ENCODE data around the gene NUMA1.
A peak's percentile ranks its signal among the peaks of the same experiment; 100 is the strongest.

Gene NUMA1

GRCh38 chr11:71977743-71978418, 102.5 kb downstream of the NUMA1 start:
- TF ChIP-seq FOXP2 (optimal IDR thresholded peaks at IDR 0.05; ENCODE audit: control extremely low read depth, extremely low read length, insufficient read depth): no peak
- TF ChIP-seq EZH2 (IDR thresholded peaks at IDR 0.05): no peak
- TF ChIP-seq POLR2AphosphoS5 (IDR thresholded peaks at IDR 0.05; ENCODE audit: borderline replicate concordance, low read depth, low read length): no peak
- H3K9ac ChIP-seq (ENCODE audit: insufficient read length): no peak overlapping the region
- peaks cover 12% of the 10 kb centered on the region; the same call in 1 of the 2 replicates for H3K36me3 ChIP-seq (ENCODE audit: insufficient read depth, low read length)
- no peaks in the 10 kb centered on the region for H3K9me3 ChIP-seq (ENCODE audit: low read depth, low read length)
- DNase-seq (ENCODE audit: low read depth, low spot score): peak; percentile 28
- no peak overlapping the region for H3K4me3 ChIP-seq
- H3K27ac ChIP-seq: no peak overlapping the region

GRCh38 chr11:71977090-71977489, 103.3 kb downstream of the NUMA1 start:
- TF ChIP-seq POLR2AphosphoS5 (IDR thresholded peaks at IDR 0.05; ENCODE audit: borderline replicate concordance, low read depth, low read length): no peak
- TF ChIP-seq EZH2 (IDR thresholded peaks at IDR 0.05): no peak
- no peak for TF ChIP-seq FOXP2 (optimal IDR thresholded peaks at IDR 0.05; ENCODE audit: control extremely low read depth, extremely low read length, insufficient read depth)
- peaks cover 12% of the 10 kb centered on the region; the same call in 1 of the 2 replicates for H3K36me3 ChIP-seq (ENCODE audit: insufficient read depth, low read length)

GRCh38 chr11:71976551-71976950, 103.8 kb downstream of the NUMA1 start:
- H3K4me3 ChIP-seq: no peak overlapping the region
- DNase-seq (ENCODE audit: low read depth, low spot score): no peak
- no peak overlapping the region for H3K27ac ChIP-seq
- H3K9me3 ChIP-seq (ENCODE audit: low read depth, low read length): no peaks in the 10 kb centered on the region
- H3K9ac ChIP-seq (ENCODE audit: insufficient read length): no peak overlapping the region
- peaks cover 15% of the 10 kb centered on the region for H3K36me3 ChIP-seq (ENCODE audit: insufficient read depth, low read length)
- TF ChIP-seq FOXP2 (optimal IDR thresholded peaks at IDR 0.05; ENCODE audit: control extremely low read depth, extremely low read length, insufficient read depth) (no peak), EZH2 (IDR thresholded peaks at IDR 0.05) (no peak), POLR2AphosphoS5 (IDR thresholded peaks at IDR 0.05; ENCODE audit: borderline replicate concordance, low read depth, low read length) (no peak)

More at GRCh38 chr11:71977090-71977489, 103.3 kb downstream of the NUMA1 start:
- H3K4me3 ChIP-seq: no peak overlapping the region
- H3K27ac ChIP-seq: no peak overlapping the region
- DNase-seq (ENCODE audit: low read depth, low spot score): no peak
- no peaks in the 10 kb centered on the region for H3K9me3 ChIP-seq (ENCODE audit: low read depth, low read length)
- H3K9ac ChIP-seq (ENCODE audit: insufficient read length): no peak overlapping the region

- TF ChIP-seq POLR2AphosphoS5 (IDR thresholded peaks at IDR 0.05; ENCODE audit: borderline replicate concordance, low read depth, low read length) (no peak), FOXP2 (optimal IDR thresholded peaks at IDR 0.05; ENCODE audit: control extremely low read depth, extremely low read length, insufficient read depth) (no peak), EZH2 (IDR thresholded peaks at IDR 0.05) (no peak)
- H3K36me3 ChIP-seq (ENCODE audit: insufficient read depth, low read length): peaks cover 28% of the 10 kb centered on the region
- no peak overlapping the region for H3K27ac ChIP-seq
- DNase-seq (ENCODE audit: low read depth, low spot score): no peak
- H3K4me3 ChIP-seq: no peak overlapping the region
- no peaks in the 10 kb centered on the region for H3K9me3 ChIP-seq (ENCODE audit: low read depth, low read length)
- no peak overlapping the region for H3K9ac ChIP-seq (ENCODE audit: insufficient read length)
Measured at GRCh38 chr11:71971680-71972079, 108.7 kb downstream of the NUMA1 start.

- TF ChIP-seq POLR2AphosphoS5 (IDR thresholded peaks at IDR 0.05; ENCODE audit: borderline replicate concordance, low read depth, low read length) (no peak), EZH2 (IDR thresholded peaks at IDR 0.05) (no peak), FOXP2 (optimal IDR thresholded peaks at IDR 0.05; ENCODE audit: control extremely low read depth, extremely low read length, insufficient read depth) (no peak)
- H3K9ac ChIP-seq (ENCODE audit: insufficient read length): no peak overlapping the region
- no peak overlapping the region for H3K4me3 ChIP-seq
- peaks cover 41% of the 10 kb centered on the region for H3K36me3 ChIP-seq (ENCODE audit: insufficient read depth, low read length)
- DNase-seq (ENCODE audit: low read depth, low spot score): no peak
- no peak overlapping the region for H3K27ac ChIP-seq
- no peaks in the 10 kb centered on the region for H3K9me3 ChIP-seq (ENCODE audit: low read depth, low read length)
Measured at GRCh38 chr11:71964641-71965040, 115.7 kb downstream of the NUMA1 start.

- peaks cover 37% of the 10 kb centered on the region for H3K36me3 ChIP-seq (ENCODE audit: insufficient read depth, low read length)
- H3K27ac ChIP-seq: no peak overlapping the region
- TF ChIP-seq FOXP2 (optimal IDR thresholded peaks at IDR 0.05; ENCODE audit: control extremely low read depth, extremely low read length, insufficient read depth) (no peak), EZH2 (IDR thresholded peaks at IDR 0.05) (no peak), POLR2AphosphoS5 (IDR thresholded peaks at IDR 0.05; ENCODE audit: borderline replicate concordance, low read depth, low read length) (no peak)
Measured at GRCh38 chr11:71963468-71963867, 116.9 kb downstream of the NUMA1 start.

GRCh38 chr11:71962428-71963038, 117.8 kb downstream of the NUMA1 start:
- H3K4me3 ChIP-seq: no peak overlapping the region
- no peaks in the 10 kb centered on the region for H3K9me3 ChIP-seq (ENCODE audit: low read depth, low read length)
- H3K27ac ChIP-seq: peak overlapping the region; percentile 75; the same call in 1 of the 2 replicates
- H3K36me3 ChIP-seq (ENCODE audit: insufficient read depth, low read length): peaks cover 32% of the 10 kb centered on the region
- DNase-seq (ENCODE audit: low read depth, low spot score): no peak
- H3K9ac ChIP-seq (ENCODE audit: insufficient read length): no peak overlapping the region
- TF ChIP-seq EZH2 (IDR thresholded peaks at IDR 0.05) (no peak), POLR2AphosphoS5 (IDR thresholded peaks at IDR 0.05; ENCODE audit: borderline replicate concordance, low read depth, low read length) (no peak), FOXP2 (optimal IDR thresholded peaks at IDR 0.05; ENCODE audit: control extremely low read depth, extremely low read length, insufficient read depth) (no peak)

More at GRCh38 chr11:71963468-71963867, 116.9 kb downstream of the NUMA1 start:
- Histone ChIP-seq H3K4me3 (no peak overlapping the region), H3K9me3 (ENCODE audit: low read depth, low read length) (no peaks in the 10 kb centered on the region), H3K9ac (ENCODE audit: insufficient read length) (no peak overlapping the region)
- DNase-seq (ENCODE audit: low read depth, low spot score): no peak

GRCh38 chr11:71955898-71956456, 124.4 kb downstream of the NUMA1 start:
- Histone ChIP-seq H3K9me3 (ENCODE audit: low read depth, low read length) (no peaks in the 10 kb centered on the region), H3K27ac (no peak overlapping the region), H3K4me3 (no peak overlapping the region), H3K9ac (ENCODE audit: insufficient read length) (no peak overlapping the region), H3K36me3 (ENCODE audit: insufficient read depth, low read length) (peaks cover 11% of the 10 kb centered on the region; the same call in 1 of the 2 replicates)
- TF ChIP-seq FOXP2 (optimal IDR thresholded peaks at IDR 0.05; ENCODE audit: control extremely low read depth, extremely low read length, insufficient read depth): no peak
- no peak for TF ChIP-seq EZH2 (IDR thresholded peaks at IDR 0.05)
- TF ChIP-seq POLR2AphosphoS5 (IDR thresholded peaks at IDR 0.05; ENCODE audit: borderline replicate concordance, low read depth, low read length): no peak
- no peak for DNase-seq (ENCODE audit: low read depth, low spot score)

Data from SK-N-MC (cell line).